Measurements from ENCODE around the gene SENP6. TPM values are rescaled to one million over a fixed set of nuclear protein-coding genes. Genes with fewer than 3 reads are reported as not detected.

The SENP6 gene
- total and polyA plus RNA-seq, 2 experiments from 2014 or later = 43.1 to 50.8 TPM

- no peaks in the 10 kb centered on the region for H3F3A ChIP-seq (ENCODE audit: insufficient read depth)
- no peak overlapping the region for H3K4me3 ChIP-seq
- TF ChIP-seq EZH2phosphoT487 (IDR thresholded peaks at IDR 0.05; ENCODE audit: insufficient read depth, low read depth) = no peak
- H4K20me1 ChIP-seq (ENCODE audit: insufficient read depth) = no peaks in the 10 kb centered on the region
- peak overlapping the region; percentile 54 for H3K27ac ChIP-seq
- peak; percentile 74 for DNase-seq
- H2AFZ ChIP-seq = peak overlapping the region; percentile 43; the same call in 1 of the 2 replicates
- no peaks in the 10 kb centered on the region for H3K27me3 ChIP-seq (replicated peaks; ENCODE audit: insufficient read depth)
- 36 to 48% methylated on average over 1 of the region's 1 CpG for WGBS, 2 experiments (ENCODE audit: low coverage in 1 of 2, low lambda C conversion rate in 2 of 2, missing lambda C conversion rate in 2 of 2)
- no peaks in the 10 kb centered on the region for H3K79me2 ChIP-seq (ENCODE audit: insufficient read depth)
- in situ Hi-C loops (cut with MboI) = no loop called here
- H3K4me2 ChIP-seq (ENCODE audit: unreplicated experiment) = peak overlapping the region; percentile 15
- H3K9me3 ChIP-seq (ENCODE audit: low read depth) = no peaks in the 10 kb centered on the region
- no peak overlapping the region for H3K9ac ChIP-seq
- H3K4me1 ChIP-seq (ENCODE audit: insufficient read depth) = peaks cover 11% of the 10 kb centered on the region
- no peaks in the 10 kb centered on the region for H3K36me3 ChIP-seq (ENCODE audit: low read depth)
- H3K9me2 ChIP-seq (ENCODE audit: insufficient read depth) = no peaks in the 10 kb centered on the region
Observed at GRCh38 chr6:75735491-75736186, 134.0 kb downstream of the SENP6 start.

- 82 to 86% methylated on average over 4 of the region's 4 CpGs for WGBS, 2 experiments (ENCODE audit: low coverage in 1 of 2, low lambda C conversion rate in 2 of 2, missing lambda C conversion rate in 2 of 2)
- no peak for TF ChIP-seq EZH2 (IDR thresholded peaks at IDR 0.05; ENCODE audit: insufficient read depth, poor library complexity, severe bottlenecking)
- TF ChIP-seq EZH2phosphoT487 (IDR thresholded peaks at IDR 0.05; ENCODE audit: insufficient read depth, low read depth) = no peak
- Histone ChIP-seq H3K4me1 (ENCODE audit: insufficient read depth) (no peaks in the 10 kb centered on the region), H3K79me2 (ENCODE audit: insufficient read depth) (no peaks in the 10 kb centered on the region), H3K4me3 (no peak overlapping the region), H3K27ac (no peak overlapping the region), H3K9ac (no peak overlapping the region), H4K20me1 (ENCODE audit: insufficient read depth) (no peaks in the 10 kb centered on the region), H3K9me2 (ENCODE audit: insufficient read depth) (no peaks in the 10 kb centered on the region), H3K9me3 (ENCODE audit: low read depth) (no peaks in the 10 kb centered on the region), H3K27me3 (replicated peaks; ENCODE audit: insufficient read depth) (no peaks in the 10 kb centered on the region), H3K4me2 (ENCODE audit: unreplicated experiment) (no peak overlapping the region), H3K36me3 (ENCODE audit: low read depth) (no peaks in the 10 kb centered on the region), H2AFZ (no peak overlapping the region), H3F3A (ENCODE audit: insufficient read depth) (no peaks in the 10 kb centered on the region)
- DNase-seq = no peak
- in situ Hi-C loops (cut with MboI) = no loop called here
Observed at GRCh38 chr6:75743971-75744370, 142.3 kb downstream of the SENP6 start.

GRCh38 chr6:75745404-75745803, 143.7 kb downstream of the SENP6 start:
- no peaks in the 10 kb centered on the region for H4K20me1 ChIP-seq (ENCODE audit: insufficient read depth)
- no peaks in the 10 kb centered on the region for H3K4me1 ChIP-seq (ENCODE audit: insufficient read depth)
- no peak overlapping the region for H2AFZ ChIP-seq
- no peaks in the 10 kb centered on the region for H3F3A ChIP-seq (ENCODE audit: insufficient read depth)
- H3K9ac ChIP-seq = no peak overlapping the region
- H3K27me3 ChIP-seq (replicated peaks; ENCODE audit: insufficient read depth) = no peaks in the 10 kb centered on the region
- H3K27ac ChIP-seq = no peak overlapping the region
- H3K4me2 ChIP-seq (ENCODE audit: unreplicated experiment) = no peak overlapping the region
- no peak overlapping the region for H3K4me3 ChIP-seq
- H3K36me3 ChIP-seq (ENCODE audit: low read depth) = no peaks in the 10 kb centered on the region
- in situ Hi-C loops (cut with MboI) = no loop called here
- H3K79me2 ChIP-seq (ENCODE audit: insufficient read depth) = peaks cover 13% of the 10 kb centered on the region
- 91 to 93% methylated on average over 3 of the region's 3 CpGs for WGBS, 2 experiments (ENCODE audit: low coverage in 1 of 2, low lambda C conversion rate in 2 of 2, missing lambda C conversion rate in 2 of 2)
- DNase-seq = no peak
- H3K9me3 ChIP-seq (ENCODE audit: low read depth) = no peaks in the 10 kb centered on the region
- H3K9me2 ChIP-seq (ENCODE audit: insufficient read depth) = no peaks in the 10 kb centered on the region
- TF ChIP-seq EZH2 (IDR thresholded peaks at IDR 0.05; ENCODE audit: insufficient read depth, poor library complexity, severe bottlenecking) (no peak), EZH2phosphoT487 (IDR thresholded peaks at IDR 0.05; ENCODE audit: insufficient read depth, low read depth) (no peak)

- 11% methylated on average over 2 of the region's 2 CpGs for WGBS, 2 experiments (ENCODE audit: low coverage in 1 of 2, low lambda C conversion rate in 2 of 2, missing lambda C conversion rate in 2 of 2)
- no peaks in the 10 kb centered on the region for H3K9me2 ChIP-seq (ENCODE audit: insufficient read depth)
- H2AFZ ChIP-seq = no peak overlapping the region
- H3F3A ChIP-seq (ENCODE audit: insufficient read depth) = no peaks in the 10 kb centered on the region
- H3K4me3 ChIP-seq = no peak overlapping the region
- H3K9me3 ChIP-seq (ENCODE audit: low read depth) = no peaks in the 10 kb centered on the region
- in situ Hi-C loops (cut with MboI) = no loop called here
- H3K79me2 ChIP-seq (ENCODE audit: insufficient read depth) = peaks cover 21% of the 10 kb centered on the region
- DNase-seq = no peak
- H3K4me1 ChIP-seq (ENCODE audit: insufficient read depth) = no peaks in the 10 kb centered on the region
- no peaks in the 10 kb centered on the region for H3K36me3 ChIP-seq (ENCODE audit: low read depth)
- TF ChIP-seq EZH2phosphoT487 (IDR thresholded peaks at IDR 0.05; ENCODE audit: insufficient read depth, low read depth) (no peak), EZH2 (IDR thresholded peaks at IDR 0.05; ENCODE audit: insufficient read depth, poor library complexity, severe bottlenecking) (no peak)
- H3K27ac ChIP-seq = no peak overlapping the region
- no peaks in the 10 kb centered on the region for H4K20me1 ChIP-seq (ENCODE audit: insufficient read depth)
- no peak overlapping the region for H3K9ac ChIP-seq
- no peaks in the 10 kb centered on the region for H3K27me3 ChIP-seq (replicated peaks; ENCODE audit: insufficient read depth)
- H3K4me2 ChIP-seq (ENCODE audit: unreplicated experiment) = no peak overlapping the region
Observed at GRCh38 chr6:75746221-75746620, 144.5 kb downstream of the SENP6 start.
